Neural cell (in vitro differentiated cells): ENCODE results near the gene TNFRSF6B.

Source experiments
- EZH2 ChIP-seq: fragments of 200-600, 300-800 bp; shearing (Covaris generic), sonication (generic); IDR thresholded peaks from 2 replicates; pipeline ENCODE4 v1.6.1; 2014; ENCODE audit warnings: antibody characterized with exemption, low read length, borderline replicate concordance, mild to moderate bottlenecking; ENCODE audit not compliant: insufficient read depth, poor library complexity, severe bottlenecking
- RAD21 ChIP-seq: fragments of 450-650 bp; conservative IDR thresholded peaks from 2 replicates; pipeline ENCODE4 v1.6.1; 2014; ENCODE audit warnings: antibody characterized with exemption, mild to moderate bottlenecking, moderate library complexity
- REST ChIP-seq: IDR thresholded peaks from 2 replicates; pipeline ENCODE4 v1.6.1; 2012; ENCODE audit warnings: borderline replicate concordance
- TF ChIP-seq, protein P1 (sequence below): fragments of 450-650 bp; IDR thresholded peaks from 2 replicates; pipeline ENCODE4 v1.5.1; 2014; ENCODE audit warnings: antibody characterized with exemption, mild to moderate bottlenecking, moderate library complexity; ENCODE audit not compliant: poor library complexity, severe bottlenecking

- TF ChIP-seq REST (no peak), RAD21 (no peak), EZH2 (no peak)
- TF ChIP-seq, protein P1, sequence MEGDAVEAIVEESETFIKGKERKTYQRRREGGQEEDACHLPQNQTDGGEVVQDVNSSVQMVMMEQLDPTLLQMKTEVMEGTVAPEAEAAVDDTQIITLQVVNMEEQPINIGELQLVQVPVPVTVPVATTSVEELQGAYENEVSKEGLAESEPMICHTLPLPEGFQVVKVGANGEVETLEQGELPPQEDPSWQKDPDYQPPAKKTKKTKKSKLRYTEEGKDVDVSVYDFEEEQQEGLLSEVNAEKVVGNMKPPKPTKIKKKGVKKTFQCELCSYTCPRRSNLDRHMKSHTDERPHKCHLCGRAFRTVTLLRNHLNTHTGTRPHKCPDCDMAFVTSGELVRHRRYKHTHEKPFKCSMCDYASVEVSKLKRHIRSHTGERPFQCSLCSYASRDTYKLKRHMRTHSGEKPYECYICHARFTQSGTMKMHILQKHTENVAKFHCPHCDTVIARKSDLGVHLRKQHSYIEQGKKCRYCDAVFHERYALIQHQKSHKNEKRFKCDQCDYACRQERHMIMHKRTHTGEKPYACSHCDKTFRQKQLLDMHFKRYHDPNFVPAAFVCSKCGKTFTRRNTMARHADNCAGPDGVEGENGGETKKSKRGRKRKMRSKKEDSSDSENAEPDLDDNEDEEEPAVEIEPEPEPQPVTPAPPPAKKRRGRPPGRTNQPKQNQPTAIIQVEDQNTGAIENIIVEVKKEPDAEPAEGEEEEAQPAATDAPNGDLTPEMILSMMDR = no peak
These were observed 16.6 kb upstream of the TNFRSF6B start for GRCh38 chr20:63679799-63680305.
